ENCODE results near the gene ACOT13. TPM values are rescaled to one million over a fixed set of nuclear protein-coding genes. Genes with fewer than 3 reads are reported as not detected.
"Not testable (repeated sequence)": the region's sequence is repeated elsewhere in the genome, so short reads cannot be mapped to it uniquely, and the experiment has no call there.

ACOT13 gene
- total RNA-seq, 1 donor from 2014 or later: 9.1 TPM

- Histone ChIP-seq H3K27me3 (ENCODE audit: control insufficient read depth, insufficient read depth, low read length) (no peaks in the 10 kb centered on the region), H3K4me3 (ENCODE audit: low read depth, low read length) (no peak overlapping the region), H3K36me3 (ENCODE audit: control insufficient read depth, insufficient read depth, low read length) (no peaks in the 10 kb centered on the region)
- no peak for TF ChIP-seq CTCF (IDR thresholded peaks at IDR 0.05; ENCODE audit: insufficient read depth, low read length, poor library complexity, severe bottlenecking)
- DNase-seq (ENCODE audit: low read depth): no peak
These were observed 35.2 kb upstream of the ACOT13 start for GRCh38 chr6:24631671-24632070.

GRCh38 chr6:24632573-24632972, 34.3 kb upstream of the ACOT13 start:
- no peak for TF ChIP-seq CTCF (IDR thresholded peaks at IDR 0.05; ENCODE audit: insufficient read depth, low read length, poor library complexity, severe bottlenecking)
- DNase-seq (ENCODE audit: low read depth): no peak
- Histone ChIP-seq H3K36me3 (ENCODE audit: control insufficient read depth, insufficient read depth, low read length) (no peaks in the 10 kb centered on the region), H3K27me3 (ENCODE audit: control insufficient read depth, insufficient read depth, low read length) (no peaks in the 10 kb centered on the region), H3K4me3 (ENCODE audit: low read depth, low read length) (no peak overlapping the region)

- H3K27me3 ChIP-seq (ENCODE audit: control insufficient read depth, insufficient read depth, low read length): no peaks in the 10 kb centered on the region
- DNase-seq (ENCODE audit: low read depth): no peak
- H3K36me3 ChIP-seq (ENCODE audit: control insufficient read depth, insufficient read depth, low read length): no peaks in the 10 kb centered on the region
- TF ChIP-seq CTCF (IDR thresholded peaks at IDR 0.05; ENCODE audit: insufficient read depth, low read length, poor library complexity, severe bottlenecking): no peak
- H3K4me3 ChIP-seq (ENCODE audit: low read depth, low read length): no peak overlapping the region
These were observed 30.2 kb upstream of the ACOT13 start for GRCh38 chr6:24636681-24637080.

- TF ChIP-seq CTCF (IDR thresholded peaks at IDR 0.05; ENCODE audit: insufficient read depth, low read length, poor library complexity, severe bottlenecking): no peak
- no peak overlapping the region for H3K4me3 ChIP-seq (ENCODE audit: low read depth, low read length)
- DNase-seq (ENCODE audit: low read depth): no peak
- no peaks in the 10 kb centered on the region for H3K36me3 ChIP-seq (ENCODE audit: control insufficient read depth, insufficient read depth, low read length)
- H3K27me3 ChIP-seq (ENCODE audit: control insufficient read depth, insufficient read depth, low read length): no peaks in the 10 kb centered on the region
These were observed 26.7 kb upstream of the ACOT13 start for GRCh38 chr6:24640166-24640565.

- not testable (repeated sequence) for DNase-seq (ENCODE audit: low read depth); H3K27me3 ChIP-seq (ENCODE audit: control insufficient read depth, insufficient read depth, low read length); H3K4me3 ChIP-seq (ENCODE audit: low read depth, low read length); H3K36me3 ChIP-seq (ENCODE audit: control insufficient read depth, insufficient read depth, low read length)
These were observed 26.2 kb upstream of the ACOT13 start for GRCh38 chr6:24640631-24641030.

GRCh38 chr6:24642061-24642460, 24.8 kb upstream of the ACOT13 start:
- Histone ChIP-seq H3K27me3 (ENCODE audit: control insufficient read depth, insufficient read depth, low read length) (no peaks in the 10 kb centered on the region), H3K4me3 (ENCODE audit: low read depth, low read length) (no peak overlapping the region), H3K36me3 (ENCODE audit: control insufficient read depth, insufficient read depth, low read length) (no peaks in the 10 kb centered on the region)
- no peak for DNase-seq (ENCODE audit: low read depth)
- TF ChIP-seq CTCF (IDR thresholded peaks at IDR 0.05; ENCODE audit: insufficient read depth, low read length, poor library complexity, severe bottlenecking): no peak
